Psoas muscle (tissue), 8 donors: ENCODE data around the gene GLI3. TPM values are rescaled to one million over a fixed set of nuclear protein-coding genes. Genes with fewer than 3 reads are reported as not detected.

Source experiments
- ATAC-seq, 4 donors: fragments of 200-7000 bp; cut with Tn5 transposase; one replicate each; pipeline ENCODE4 v1.9.1; 2020; ENCODE audit warnings: moderate library complexity in 3 of 4, mild to moderate bottlenecking in 2 of 4
- DNase-seq, 2 donors: peaks; one replicate each; pipeline ENCODE4 v3.0.0-alpha.2; 2020
- H3K27ac ChIP-seq: fragments of 200-600 bp; one replicate; pipeline ENCODE4 v1.8.0; 2022
- H3K27me3 ChIP-seq, 3 donors: fragments of 200-600 bp in 1 of 3; one replicate each; pipeline versions ENCODE4 v1.6.1 to v1.8.0; 2013 to 2022; ENCODE audit warnings: low read length in 2 of 3, mild to moderate bottlenecking in 2 of 3, moderate library complexity in 1 of 3; ENCODE audit not compliant: insufficient read depth in 3 of 3
- H3K36me3 ChIP-seq, 2 donors: fragments of 200-600 bp in 1 of 2; one replicate each; pipeline versions ENCODE4 v1.6.1 to v1.8.0; 2013 to 2022; ENCODE audit warnings: low read depth in 1 of 2, mild to moderate bottlenecking in 1 of 2, moderate library complexity in 1 of 2; ENCODE audit not compliant: insufficient read depth in 1 of 2
- H3K4me1 ChIP-seq: fragments of 200-600 bp; one replicate; pipeline ENCODE4 v1.8.0; 2022
- H3K4me3 ChIP-seq: fragments of 200-600 bp; one replicate; pipeline ENCODE4 v1.8.0; 2022; ENCODE audit warnings: mild to moderate bottlenecking
- H3K9me3 ChIP-seq: fragments of 200-600 bp; one replicate; pipeline ENCODE4 v1.8.0; 2022
- CTCF ChIP-seq: fragments of 200-600 bp; IDR thresholded peaks from one replicate; pipeline ENCODE4 v1.8.0; 2022; ENCODE audit warnings: antibody characterized with exemption
- WGBS, 3 donors: extraction: QIAGEN DNeasy Blood & Tissue Kit; methylation state at CpG; one replicate each; pipeline versions ENCODE4 v1.1.6 to v1.1.7; 2013; 5-methylcytosine and 5-hydroxymethylcytosine counted together
- intact Hi-C, 2 donors: fragments of 100-400 bp; cut with DNase I; formaldehyde crosslinking; loops; one replicate each; pipeline versions ENCODE4 v1.11.0 to v1.14.2; 2022
- polyA plus RNA-seq, 3 donors: library from polyadenylated mRNA; stranded (reverse); fragments of 200-250 nt; gene quantifications; one replicate each; pipeline ENCODE4 v1.2.3, GENCODE V29; 2013
- total RNA-seq, 4 donors: library from RNA; stranded (reverse); fragmentation: NEBNext Ultra II Directional in 2 of 4; extraction: Animal tissue kit (Norgen Biotek cat#: 25700) in 2 of 4; gene quantifications; one replicate each; pipeline versions ENCODE4 v1.2.1 to v1.2.4, GENCODE V29; 2021 to 2023
- donor health status: healthy with polysubstance abuse.
- donor health status: DM: no; HTN: no; CAD: no; lungs with moderate emphysema.
- donor health status: Bipolar disorder and iron deficiency.
- donor health status: healthy.
- donor health status: DM: yes; HTN: yes; CAD: no.
- donor health status: DM: no; HTN: no; CAD: no.
- donor health status: DM: no; HTN: no; CAD: no.
- donor health status: DM: yes; HTN: yes; CAD: no.

Gene GLI3
- total and polyA plus RNA-seq, 7 donors = 0.24 to 4.9 (median 3.2) TPM

GRCh38 chr7:42248579-42248978, 11.6 kb upstream of the GLI3 start:
- Histone ChIP-seq H3K9me3 (no peaks in the 10 kb centered on the region), H3K27ac (no peak overlapping the region), H3K4me1 (no peaks in the 10 kb centered on the region), H3K4me3 (no peak overlapping the region), H3K36me3 (no peaks in the 10 kb centered on the region), H3K27me3 (no peaks in the 10 kb centered on the region)
- 87 to 91% (median 91%) methylated on average over 1 of the region's 1 CpG for WGBS, 3 donors
- no peak for TF ChIP-seq CTCF
- DNase-seq (no peak), ATAC-seq (no peak)
- intact Hi-C loops = no loop called here

GRCh38 chr7:42247301-42247700, 10.3 kb upstream of the GLI3 start:
- no peak overlapping the region for H3K4me3 ChIP-seq
- no peaks in the 10 kb centered on the region for H3K4me1 ChIP-seq
- ATAC-seq (no peak), DNase-seq (no peak)
- H3K27me3 ChIP-seq = no peaks in the 10 kb centered on the region
- intact Hi-C loops = no loop called here
- no peaks in the 10 kb centered on the region for H3K9me3 ChIP-seq
- H3K36me3 ChIP-seq = no peaks in the 10 kb centered on the region
- no peak for TF ChIP-seq CTCF
- no peak overlapping the region for H3K27ac ChIP-seq
- WGBS, 3 donors = 39 to 49% (median 48%) methylated on average over 5 of the region's 5 CpGs

GRCh38 chr7:42244828-42245227, 7.8 kb upstream of the GLI3 start:
- intact Hi-C loops = no loop called here
- no peaks in the 10 kb centered on the region for H3K27me3 ChIP-seq
- H3K9me3 ChIP-seq = no peaks in the 10 kb centered on the region
- DNase-seq (no peak), ATAC-seq (no peak)
- H3K27ac ChIP-seq = no peak overlapping the region
- no peak overlapping the region for H3K4me3 ChIP-seq
- no peaks in the 10 kb centered on the region for H3K36me3 ChIP-seq
- no peak for TF ChIP-seq CTCF
- WGBS, 3 donors = 73 to 82% (median 74%) methylated on average over 2 of the region's 2 CpGs
- H3K4me1 ChIP-seq = no peaks in the 10 kb centered on the region

GRCh38 chr7:42242381-42242780, 5.4 kb upstream of the GLI3 start:
- H3K4me3 ChIP-seq = no peak overlapping the region
- H3K4me1 ChIP-seq = peaks cover 3% of the 10 kb centered on the region
- no peak overlapping the region for H3K27ac ChIP-seq
- H3K9me3 ChIP-seq = no peaks in the 10 kb centered on the region
- DNase-seq (no peak), ATAC-seq (no peak)
- intact Hi-C loops = no loop called here
- WGBS, 3 donors = 83 to 90% (median 84%) methylated on average over 3 of the region's 3 CpGs
- TF ChIP-seq CTCF = no peak
- no peaks in the 10 kb centered on the region for H3K27me3 ChIP-seq
- H3K36me3 ChIP-seq = no peaks in the 10 kb centered on the region

- DNase-seq (no peak), ATAC-seq (no peak)
- peaks cover 3% of the 10 kb centered on the region for H3K4me1 ChIP-seq
- no peaks in the 10 kb centered on the region for H3K36me3 ChIP-seq
- no peaks in the 10 kb centered on the region for H3K27me3 ChIP-seq
- no peaks in the 10 kb centered on the region for H3K9me3 ChIP-seq
- H3K27ac ChIP-seq = no peak overlapping the region
- WGBS, 3 donors = 65 to 69% (median 67%) methylated on average over 6 of the region's 6 CpGs
- TF ChIP-seq CTCF = no peak
- intact Hi-C loops = no loop called here
- no peak overlapping the region for H3K4me3 ChIP-seq
These were observed 4.4 kb upstream of the GLI3 start for GRCh38 chr7:42241424-42241823.
